Measurements from ENCODE around the gene AFAP1L2. TPM values are rescaled to one million over a fixed set of nuclear protein-coding genes. Genes with fewer than 3 reads are reported as not detected.

AFAP1L2 gene
- total RNA-seq, 3 donors from 2014 or later, result 4.2 to 43.9 (median 20.0) TPM

DNA sequence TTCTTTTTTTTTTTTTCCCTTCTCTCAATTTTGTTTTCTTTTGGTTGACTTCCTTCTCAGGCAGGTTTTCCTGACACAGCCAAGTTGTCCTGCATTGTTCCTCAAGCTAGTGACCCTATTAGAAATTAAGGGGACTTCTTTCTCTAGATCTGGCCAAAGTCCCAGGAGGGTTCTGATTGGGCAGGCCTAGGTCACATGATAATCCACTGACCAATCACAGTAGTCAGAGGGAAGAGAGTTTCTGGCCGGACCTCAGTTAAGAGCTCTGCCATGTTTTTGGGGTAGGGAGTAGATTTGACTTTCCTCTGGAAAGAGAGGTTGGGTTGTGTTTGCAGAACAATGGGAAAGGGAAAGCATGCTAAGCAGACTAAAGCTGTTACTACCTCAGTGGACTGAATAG is 149.1 kb downstream of the AFAP1L2 start:
- H3K9me3 ChIP-seq, result no peaks in the 10 kb centered on the region
- TF ChIP-seq, protein P1, sequence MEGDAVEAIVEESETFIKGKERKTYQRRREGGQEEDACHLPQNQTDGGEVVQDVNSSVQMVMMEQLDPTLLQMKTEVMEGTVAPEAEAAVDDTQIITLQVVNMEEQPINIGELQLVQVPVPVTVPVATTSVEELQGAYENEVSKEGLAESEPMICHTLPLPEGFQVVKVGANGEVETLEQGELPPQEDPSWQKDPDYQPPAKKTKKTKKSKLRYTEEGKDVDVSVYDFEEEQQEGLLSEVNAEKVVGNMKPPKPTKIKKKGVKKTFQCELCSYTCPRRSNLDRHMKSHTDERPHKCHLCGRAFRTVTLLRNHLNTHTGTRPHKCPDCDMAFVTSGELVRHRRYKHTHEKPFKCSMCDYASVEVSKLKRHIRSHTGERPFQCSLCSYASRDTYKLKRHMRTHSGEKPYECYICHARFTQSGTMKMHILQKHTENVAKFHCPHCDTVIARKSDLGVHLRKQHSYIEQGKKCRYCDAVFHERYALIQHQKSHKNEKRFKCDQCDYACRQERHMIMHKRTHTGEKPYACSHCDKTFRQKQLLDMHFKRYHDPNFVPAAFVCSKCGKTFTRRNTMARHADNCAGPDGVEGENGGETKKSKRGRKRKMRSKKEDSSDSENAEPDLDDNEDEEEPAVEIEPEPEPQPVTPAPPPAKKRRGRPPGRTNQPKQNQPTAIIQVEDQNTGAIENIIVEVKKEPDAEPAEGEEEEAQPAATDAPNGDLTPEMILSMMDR (IDR thresholded peaks at IDR 0.05), result no peak
- no peak for TF ChIP-seq POLR2A (IDR thresholded peaks at IDR 0.05)
- TF ChIP-seq POLR2AphosphoS5 (IDR thresholded peaks at IDR 0.05), result no peak
- no peak overlapping the region for H3K4me3 ChIP-seq
- no peaks in the 10 kb centered on the region for H3K36me3 ChIP-seq
- intact Hi-C loops (cut with DNase I; ENCODE audit: low total_unique reads), result no loop called here
- no peaks in the 10 kb centered on the region for H3K27me3 ChIP-seq
- H3K4me1 ChIP-seq, result no peaks in the 10 kb centered on the region
- no peak for DNase-seq (ENCODE audit: low spot score in 2 of 2)
- H3K27ac ChIP-seq, result no peak overlapping the region

DNA sequence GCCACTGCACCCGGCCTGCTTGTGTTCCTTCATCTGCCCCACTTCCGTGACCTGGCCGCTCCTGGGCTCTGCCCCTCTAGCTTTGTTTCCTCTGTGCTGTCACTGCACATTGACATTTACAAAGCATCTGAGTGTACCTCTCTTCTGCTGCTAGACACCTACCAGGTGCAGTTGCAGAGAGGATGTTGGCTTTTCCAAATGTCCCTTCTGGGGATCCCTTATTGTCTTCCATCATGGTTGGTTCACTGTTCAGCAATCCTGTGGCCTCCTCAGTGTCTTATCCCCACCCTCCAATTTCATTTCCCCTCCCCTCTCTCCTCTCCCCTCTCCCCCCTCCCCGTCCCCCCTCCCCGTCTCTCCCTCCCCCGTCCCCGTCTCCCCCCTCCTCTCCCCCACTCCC is 151.4 kb downstream of the AFAP1L2 start:
- DNase-seq (ENCODE audit: low spot score in 2 of 2), result no peak
- no peak overlapping the region for H3K4me3 ChIP-seq
- TF ChIP-seq, protein P1 (IDR thresholded peaks at IDR 0.05), result no peak
- TF ChIP-seq POLR2A (IDR thresholded peaks at IDR 0.05), result no peak
- TF ChIP-seq POLR2AphosphoS5 (IDR thresholded peaks at IDR 0.05), result no peak
- H3K4me1 ChIP-seq, result no peaks in the 10 kb centered on the region
- no peaks in the 10 kb centered on the region for H3K36me3 ChIP-seq
- H3K9me3 ChIP-seq, result no peaks in the 10 kb centered on the region
- no peaks in the 10 kb centered on the region for H3K27me3 ChIP-seq
- no peak overlapping the region for H3K27ac ChIP-seq
- intact Hi-C loops (cut with DNase I; ENCODE audit: low total_unique reads), result no loop called here

DNA sequence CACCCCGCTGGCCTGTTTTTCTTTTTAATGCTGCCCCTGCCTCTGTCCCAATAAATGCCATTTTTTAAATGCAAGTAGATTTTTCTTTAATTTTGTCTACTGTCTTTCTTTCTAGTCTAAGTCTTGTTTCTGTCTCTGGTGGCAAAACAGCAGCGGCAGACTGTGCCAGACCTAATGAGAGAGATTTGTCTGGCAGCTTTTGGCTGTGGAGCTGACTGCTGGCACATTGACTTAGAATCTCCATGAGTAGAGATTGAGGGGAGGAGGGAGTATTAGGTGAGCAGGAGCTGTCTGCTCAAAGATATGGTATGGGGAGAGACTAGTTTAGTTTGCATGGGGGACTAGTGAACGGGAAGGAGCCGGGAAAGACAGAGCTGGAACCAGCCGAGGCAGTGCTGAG is 152.2 kb downstream of the AFAP1L2 start:
- no peak for DNase-seq (ENCODE audit: low spot score in 2 of 2)
- no peak overlapping the region for H3K27ac ChIP-seq
- TF ChIP-seq POLR2A (IDR thresholded peaks at IDR 0.05) (no peak), POLR2AphosphoS5 (IDR thresholded peaks at IDR 0.05) (no peak)
- TF ChIP-seq, protein P1 (IDR thresholded peaks at IDR 0.05), result no peak

DNA sequence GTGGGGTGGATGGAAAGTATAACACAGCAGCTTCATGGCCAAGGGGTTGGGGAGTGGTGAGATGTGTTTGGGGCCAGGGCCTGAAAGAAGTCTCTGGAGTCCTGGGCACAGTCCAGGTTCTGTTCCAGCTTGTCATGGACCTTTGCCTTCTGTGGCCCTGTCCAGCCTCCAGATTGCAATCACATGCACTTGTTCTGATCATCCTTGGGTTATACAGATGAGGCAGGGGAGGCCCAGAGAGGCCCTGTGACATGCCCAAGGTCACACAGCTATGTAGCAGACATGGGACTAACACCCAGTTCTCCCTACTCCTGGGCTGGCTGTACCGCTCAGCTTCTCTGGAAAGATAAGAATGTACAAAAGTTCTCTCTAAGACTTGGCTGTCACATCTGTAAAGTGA is 153.6 kb downstream of the AFAP1L2 start:
- no peak for DNase-seq (ENCODE audit: low spot score in 2 of 2)
- intact Hi-C loops (cut with DNase I; ENCODE audit: low total_unique reads), result no loop called here
- no peaks in the 10 kb centered on the region for H3K9me3 ChIP-seq
- H3K4me1 ChIP-seq, result peaks cover 0 to 2% of the 10 kb centered on the region in 2 donors
- TF ChIP-seq POLR2A (IDR thresholded peaks at IDR 0.05) (no peak), POLR2AphosphoS5 (IDR thresholded peaks at IDR 0.05) (no peak)
- TF ChIP-seq, protein P1 (IDR thresholded peaks at IDR 0.05), result no peak
- no peaks in the 10 kb centered on the region for H3K27me3 ChIP-seq
- no peaks in the 10 kb centered on the region for H3K36me3 ChIP-seq
- no peak overlapping the region for H3K4me3 ChIP-seq
- no peak overlapping the region for H3K27ac ChIP-seq

More for the DNA sequence above, 152.2 kb downstream of the AFAP1L2 start:
- Histone ChIP-seq H3K27me3 (no peaks in the 10 kb centered on the region), H3K4me3 (no peak overlapping the region), H3K36me3 (no peaks in the 10 kb centered on the region), H3K4me1 (no peaks in the 10 kb centered on the region), H3K9me3 (no peaks in the 10 kb centered on the region)
- intact Hi-C loops (cut with DNase I; ENCODE audit: low total_unique reads), result no loop called here

DNA sequence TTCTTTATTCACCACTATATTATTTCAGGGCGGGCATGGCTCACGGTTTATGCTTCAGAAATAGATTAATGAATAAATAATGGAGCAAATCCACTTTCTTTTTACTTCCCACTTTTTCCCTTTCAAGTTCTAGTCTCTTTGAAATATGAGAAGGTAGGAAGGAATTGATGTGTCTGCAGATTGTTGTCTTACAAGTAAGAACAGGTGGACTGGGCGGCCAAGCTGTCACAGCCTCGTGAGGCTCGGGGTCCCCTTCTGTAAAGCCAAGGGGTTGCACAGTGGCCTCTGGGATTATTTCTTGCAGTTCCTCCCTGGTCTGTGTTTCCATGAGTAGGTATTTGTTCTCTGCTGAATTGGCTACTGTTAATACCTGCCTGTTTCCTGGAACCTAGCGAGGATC is 154.1 kb downstream of the AFAP1L2 start:
- Histone ChIP-seq H3K36me3 (no peaks in the 10 kb centered on the region), H3K4me1 (peaks cover 0 to 4% of the 10 kb centered on the region in 2 donors), H3K9me3 (no peaks in the 10 kb centered on the region), H3K27ac (no peak overlapping the region), H3K4me3 (no peak overlapping the region), H3K27me3 (no peaks in the 10 kb centered on the region)
- no peak for DNase-seq (ENCODE audit: low spot score in 2 of 2)
- no peak for TF ChIP-seq POLR2AphosphoS5 (IDR thresholded peaks at IDR 0.05)
- TF ChIP-seq, protein P1 (IDR thresholded peaks at IDR 0.05), result no peak
- TF ChIP-seq POLR2A (IDR thresholded peaks at IDR 0.05), result no peak
- intact Hi-C loops (cut with DNase I; ENCODE audit: low total_unique reads), result no loop called here
